HepG2 (cell line): ENCODE data around the gene KLHDC8B. TPM values are rescaled to one million over a fixed set of nuclear protein-coding genes. Genes with fewer than 3 reads are reported as not detected.

ENCODE experiments used
- ATAC-seq: fragments of 200-7000 bp; cut with Tn5 transposase; 3 replicates; pipeline ENCODE4 v1.9.1; 2020; ENCODE audit warnings: mild to moderate bottlenecking, moderate library complexity
- BruUV-seq: library from RNA; stranded (reverse); fragments of 400-500 nt; replicated peaks from 2 replicates; lab custom pipeline; 2021; lab: Mats Ljungman, UMichigan
- CTCF ChIA-PET: fragments of 300-600 bp; formaldehyde crosslinking; extraction: SDS; loops from one replicate; lab custom pipeline; 2021; ENCODE audit warnings: low total read pairs, inconsistent platforms, low intra/inter-chr PET ratio; lab: Yijun Ruan, JAX
- POLR2A ChIA-PET: fragments of 350-600 bp; sonication (Branson Sonifier 250); formaldehyde crosslinking; loops from one replicate; lab custom pipeline; 2020; ENCODE audit warnings: antibody characterized with exemption, inconsistent platforms; lab: Yijun Ruan, JAX
- DNase-seq: peaks from one replicate; pipeline ENCODE4 v3.0.0-alpha.2; 2015; ENCODE audit warnings: low spot score
- FAIRE-seq: peaks from 3 replicates; lab custom pipeline; 2011; peaks lifted over from hg19 to GRCh38; lab: Jason Lieb, UNC
- H2AFZ ChIP-seq: one replicate; pipeline ENCODE4 v1.6.1; 2011; ENCODE audit warnings: low read length, inconsistent platforms
- H3K27ac ChIP-seq: fragments of 300-600 bp; 3 replicates; pipeline ENCODE4 v1.8.0; 2011; ENCODE audit warnings: mixed run types, mild to moderate bottlenecking, mixed read lengths, low read length, inconsistent platforms; ENCODE audit not compliant: insufficient read depth; ENCODE audit errors: extremely low read length
- H3K27me3 ChIP-seq, 2 experiments: fragments of 200-600 bp in 1 of 2; 2 replicates in 1 of 2; 3 replicates in 1 of 2; pipeline versions ENCODE4 v1.6.0 to v1.8.0; 2011; ENCODE audit warnings: low read length in 2 of 2, mild to moderate bottlenecking in 2 of 2, moderate library complexity in 2 of 2, inconsistent platforms in 1 of 2; ENCODE audit not compliant: insufficient read depth in 2 of 2, control insufficient read depth in 1 of 2
- H3K36me3 ChIP-seq, 2 experiments: fragments of 200-600 bp in 1 of 2; replicated peaks in 1 of 2; 2 replicates in 1 of 2; 3 replicates in 1 of 2; pipeline versions ENCODE4 v1.5.1 to v1.8.0; 2011; ENCODE audit warnings: low read length in 2 of 2, inconsistent platforms in 1 of 2; ENCODE audit not compliant: insufficient read depth in 2 of 2, control insufficient read depth in 1 of 2
- H3K4me1 ChIP-seq: 2 replicates; pipeline ENCODE4 v1.5.1; 2012; ENCODE audit warnings: low read length, inconsistent platforms; ENCODE audit not compliant: insufficient read depth
- H3K4me2 ChIP-seq: 2 replicates; pipeline ENCODE4 v1.6.0; 2011; ENCODE audit warnings: low read depth, low read length, inconsistent platforms
- H3K4me3 ChIP-seq, 3 experiments: fragments of 200-600 bp in 1 of 3; sonication (generic), shearing (Covaris generic) in 1 of 3; replicated peaks in 1 of 3; 2 replicates each; pipeline ENCODE4 v1.5.1; 2011 to 2016; ENCODE audit warnings: low read length in 3 of 3, inconsistent platforms in 2 of 3, low read depth in 2 of 3, mild to moderate bottlenecking in 2 of 3, control low read depth in 1 of 3, mixed read lengths in 1 of 3; ENCODE audit not compliant: insufficient read depth in 1 of 3
- H3K79me2 ChIP-seq: one replicate; pipeline ENCODE4 v1.6.1; 2011; ENCODE audit warnings: low read length, inconsistent platforms; ENCODE audit not compliant: insufficient read depth
- H3K9ac ChIP-seq: 2 replicates; pipeline ENCODE4 v1.6.0; 2011; ENCODE audit warnings: mild to moderate bottlenecking, low read depth, low read length, inconsistent platforms; ENCODE audit not compliant: insufficient read depth
- H3K9me3 ChIP-seq: 2 replicates; pipeline ENCODE4 v1.5.1; 2012; ENCODE audit warnings: mild to moderate bottlenecking, low read length
- H4K20me1 ChIP-seq: 2 replicates; pipeline ENCODE4 v1.6.0; 2011; ENCODE audit warnings: inconsistent platforms, mild to moderate bottlenecking, low read length, moderate library complexity; ENCODE audit not compliant: insufficient read depth
- CHCHD3 ChIP-seq: sonication (generic); formaldehyde crosslinking; IDR thresholded peaks from 2 replicates; pipeline ENCODE4 v1.8.0; 2022; ENCODE audit warnings: mild to moderate bottlenecking, missing genetic modification reagents, moderate library complexity
- FOXP1 ChIP-seq, 2 experiments: fragments of 450-650 bp in 1 of 2; IDR thresholded peaks; 2 replicates each; pipeline ENCODE4 v1.6.1; 2017 to 2018; ENCODE audit warnings: antibody characterized with exemption in 1 of 2
- HNRNPLL ChIP-seq: fragments of 200-400 bp; formaldehyde crosslinking; IDR thresholded peaks from 2 replicates; pipeline ENCODE4 v1.6.1; 2017; ENCODE audit warnings: mild to moderate bottlenecking, low read depth, low read length; ENCODE audit not compliant: poor library complexity, severe bottlenecking
- HOXA3 ChIP-seq: sonication (generic); formaldehyde crosslinking; IDR thresholded peaks from 2 replicates; pipeline ENCODE4 v1.5.0; 2020; ENCODE audit warnings: missing genetic modification reagents
- KAT2B ChIP-seq: fragments of 150-350 bp; IDR thresholded peaks from 2 replicates; pipeline ENCODE4 v1.6.1; 2014; ENCODE audit warnings: low read depth, low read length, borderline replicate concordance
- NCOA5 ChIP-seq: sonication (generic); formaldehyde crosslinking; IDR thresholded peaks from 2 replicates; pipeline ENCODE4 v1.4.0; 2020; ENCODE audit warnings: missing genetic modification reagents
- NR2F1 ChIP-seq, 2 experiments: fragments of 450-650 bp in 1 of 2; formaldehyde crosslinking in 1 of 2; IDR thresholded peaks; 2 replicates each; pipeline versions ENCODE4 v1.5.0 to v1.6.1; 2016 to 2020; ENCODE audit warnings: mild to moderate bottlenecking in 1 of 2, missing compliant biosample characterization in 1 of 2, missing genetic modification reagents in 1 of 2, moderate library complexity in 1 of 2
- ZNF724P ChIP-seq: sonication (generic); formaldehyde crosslinking; IDR thresholded peaks from 2 replicates; pipeline ENCODE4 v1.8.0; 2022; ENCODE audit warnings: missing genetic modification reagents, borderline replicate concordance
- WGBS: methylation state at CpG from one replicate; pipeline ENCODE4 v1.1.6; 2017; ENCODE audit warnings: low lambda C conversion rate; 5-methylcytosine and 5-hydroxymethylcytosine counted together
- in situ Hi-C: cut with HindIII; loops from 2 replicates; pipeline ENCODE4 v1.10.0; 2017; ENCODE audit warnings: low pct_unique_long_range_greater_than_20kb; ENCODE audit not compliant: extremely low pct_ligation_motif_present
- intact Hi-C: fragments of 100-400 bp; cut with micrococcal nuclease; formaldehyde crosslinking; loops from one replicate; pipeline ENCODE4 v1.10.0; 2022; ENCODE audit not compliant: unreplicated experiment
- polyA plus RNA-seq, 8 experiments: library from polyadenylated mRNA; depleted of rRNA in 3 of 8; stranded (reverse) in 7 of 8; unstranded in 1 of 8; fragments of >200 nt; fragmentation: Illumina TruSeq in 4 of 8; extraction: Trizol in 4 of 8; gene quantifications; 2 replicates each; pipeline versions ENCODE4 v1.2.1 to v1.2.3, GENCODE V29; 2011 to 2016; ENCODE audit warnings: low read depth in 4 of 8, missing spikeins in 1 of 8, mixed read lengths in 1 of 8; ENCODE audit not compliant: insufficient read depth in 1 of 8
- total RNA-seq, 5 experiments: library from RNA; depleted of rRNA; stranded (reverse); fragments of >200 nt; fragmentation: Illumina TruSeq; extraction: Trizol; gene quantifications; 2 replicates each; pipeline ENCODE4 v1.2.3, GENCODE V29; 2016; ENCODE audit warnings: low read depth in 1 of 5
- TF ChIP-seq, protein P1 (sequence below): IDR thresholded peaks from 2 replicates; pipeline ENCODE4 v1.6.1; 2016; ENCODE audit warnings: low read depth, borderline replicate concordance
- TF ChIP-seq, protein P2 (sequence below): sonication (generic); formaldehyde crosslinking; IDR thresholded peaks from 2 replicates; pipeline ENCODE4 v1.4.0; 2020; ENCODE audit warnings: mild to moderate bottlenecking, missing genetic modification reagents

KLHDC8B gene
- total and polyA plus RNA-seq, 2 of the 13 experiments (the other 11 are each of a cell fraction or from before 2014, with no cell fraction given): 17.2 to 17.8 TPM

GRCh38 chr3:49183873-49184272 lies 12.5 kb downstream of the KLHDC8B start (continued):
- TF ChIP-seq, protein P1, sequence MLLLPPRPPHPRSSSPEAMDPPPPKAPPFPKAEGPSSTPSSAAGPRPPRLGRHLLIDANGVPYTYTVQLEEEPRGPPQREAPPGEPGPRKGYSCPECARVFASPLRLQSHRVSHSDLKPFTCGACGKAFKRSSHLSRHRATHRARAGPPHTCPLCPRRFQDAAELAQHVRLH (CRISPR knock-in tag): no peak
- TF ChIP-seq NCOA5 (no peak), KAT2B (no peak), ZNF724P (CRISPR knock-in tag) (no peak)

GRCh38 chr3:49191741-49192140 lies 20.3 kb downstream of the KLHDC8B start:
- peaks cover 11% of the 10 kb centered on the region; the same call in 1 of the 2 replicates for H3K4me1 ChIP-seq
- POLR2A ChIA-PET: no interaction called here
- H3K27me3 ChIP-seq: no peaks in the 10 kb centered on the region
- H3K36me3 ChIP-seq: no peaks in the 10 kb centered on the region
- H3K9me3 ChIP-seq: no peaks in the 10 kb centered on the region
- no peak overlapping the region for H2AFZ ChIP-seq
- in situ Hi-C loops: no loop called here
- no peak overlapping the region for H3K4me3 ChIP-seq
- TF ChIP-seq FOXP1 (IDR thresholded peaks at IDR 0.05) (no peak), FOXP1 (CRISPR knock-in tag; IDR thresholded peaks at IDR 0.05) (no peak), HOXA3 (CRISPR knock-in tag) (no peak), NR2F1 (CRISPR knock-in tag; IDR thresholded peaks at IDR 0.05) (peak; percentile 50 to 51; a peak in 1 of 4 replicates), CHCHD3 (CRISPR knock-in tag) (no peak), HNRNPLL (no peak)
- TF ChIP-seq, protein P2, sequence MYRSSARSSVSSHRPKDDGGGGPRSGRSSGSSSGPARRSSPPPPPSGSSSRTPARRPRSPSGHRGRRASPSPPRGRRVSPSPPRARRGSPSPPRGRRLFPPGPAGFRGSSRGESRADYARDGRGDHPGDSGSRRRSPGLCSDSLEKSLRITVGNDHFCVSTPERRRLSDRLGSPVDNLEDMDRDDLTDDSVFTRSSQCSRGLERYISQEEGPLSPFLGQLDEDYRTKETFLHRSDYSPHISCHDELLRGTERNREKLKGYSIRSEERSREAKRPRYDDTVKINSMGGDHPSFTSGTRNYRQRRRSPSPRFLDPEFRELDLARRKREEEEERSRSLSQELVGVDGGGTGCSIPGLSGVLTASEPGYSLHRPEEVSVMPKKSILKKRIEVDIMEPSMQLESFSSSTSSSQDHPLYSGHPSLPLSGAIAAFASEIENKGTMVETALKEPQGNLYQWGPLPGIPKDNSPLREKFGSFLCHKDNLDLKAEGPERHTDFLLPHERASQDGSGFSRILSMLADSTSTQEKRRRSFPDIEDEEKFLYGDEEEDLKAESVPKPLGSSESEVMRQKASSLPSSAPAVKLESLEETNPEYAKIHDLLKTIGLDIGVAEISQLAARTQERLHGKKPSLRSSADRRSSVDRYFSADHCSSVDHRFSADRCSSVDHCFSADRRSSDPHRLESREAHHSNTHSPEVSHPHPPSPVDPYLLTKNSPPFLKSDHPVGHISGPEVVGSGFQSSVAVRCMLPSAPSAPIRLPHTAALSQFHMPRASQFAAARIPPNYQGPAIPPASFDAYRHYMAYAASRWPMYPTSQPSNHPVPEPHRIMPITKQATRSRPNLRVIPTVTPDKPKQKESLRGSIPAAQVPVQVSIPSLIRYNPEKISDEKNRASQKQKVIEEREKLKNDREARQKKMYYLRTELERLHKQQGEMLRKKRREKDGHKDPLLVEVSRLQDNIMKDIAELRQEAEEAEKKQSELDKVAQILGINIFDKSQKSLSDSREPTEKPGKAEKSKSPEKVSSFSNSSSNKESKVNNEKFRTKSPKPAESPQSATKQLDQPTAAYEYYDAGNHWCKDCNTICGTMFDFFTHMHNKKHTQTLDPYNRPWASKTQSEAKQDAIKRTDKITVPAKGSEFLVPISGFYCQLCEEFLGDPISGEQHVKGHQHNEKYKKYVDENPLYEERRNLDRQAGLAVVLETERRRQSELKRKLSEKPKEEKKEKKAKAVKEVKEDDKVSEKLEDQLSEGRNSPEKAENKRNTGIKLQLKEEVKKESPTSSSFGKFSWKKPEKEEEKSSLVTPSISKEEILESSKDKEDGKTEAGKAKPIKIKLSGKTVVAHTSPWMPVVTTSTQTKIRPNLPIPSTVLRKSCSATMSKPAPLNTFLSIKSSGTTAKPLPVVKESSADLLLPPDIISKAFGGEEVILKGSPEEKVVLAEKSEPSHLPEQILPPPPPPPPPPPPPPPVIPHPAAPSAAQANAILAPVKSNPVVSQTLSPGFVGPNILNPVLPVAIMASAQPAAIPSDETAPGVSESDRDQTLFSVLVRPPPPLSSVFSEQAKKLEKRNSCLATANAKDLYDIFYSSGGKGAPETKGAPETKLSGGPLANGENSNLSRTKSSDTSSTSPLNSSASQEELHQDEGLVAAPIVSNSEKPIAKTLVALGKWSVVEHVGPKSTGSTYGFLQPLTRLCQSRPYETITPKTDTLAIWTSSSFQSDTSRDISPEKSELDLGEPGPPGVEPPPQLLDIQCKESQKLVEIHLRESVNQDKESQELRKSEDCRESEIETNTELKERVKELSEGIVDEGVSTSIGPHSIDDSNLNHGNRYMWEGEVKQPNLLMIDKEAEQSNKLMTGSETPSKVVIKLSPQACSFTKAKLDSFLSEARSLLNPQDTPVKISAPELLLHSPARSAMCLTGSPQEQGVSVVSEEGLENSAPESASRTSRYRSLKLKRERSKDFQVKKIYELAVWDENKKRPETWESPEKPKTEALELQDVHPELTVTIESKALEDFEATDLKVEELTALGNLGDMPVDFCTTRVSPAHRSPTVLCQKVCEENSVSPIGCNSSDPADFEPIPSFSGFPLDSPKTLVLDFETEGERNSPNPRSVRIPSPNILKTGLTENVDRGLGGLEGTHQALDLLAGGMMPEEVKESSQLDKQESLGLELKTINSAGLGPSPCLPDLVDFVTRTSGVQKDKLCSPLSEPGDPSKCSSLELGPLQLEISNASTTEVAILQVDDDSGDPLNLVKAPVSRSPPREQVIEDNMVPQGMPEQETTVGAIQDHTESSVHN (CRISPR knock-in tag): no peak
- BruUV-seq: no TSS peak
- H3K4me2 ChIP-seq: no peak overlapping the region
- 80% methylated on average over 1 of the region's 1 CpG for WGBS
- intact Hi-C loops: no loop called here
- ATAC-seq: peak; percentile 35; the same call in 1 of the 3 replicates
- DNase-seq: no peak
- H4K20me1 ChIP-seq: no peaks in the 10 kb centered on the region
- H3K27ac ChIP-seq: no peak overlapping the region
- no peak for FAIRE-seq
- CTCF ChIA-PET: no interaction called here
- H3K79me2 ChIP-seq: no peaks in the 10 kb centered on the region
- no peak overlapping the region for H3K9ac ChIP-seq
